Duodenal mucosa (tissue), 2 donors: ENCODE measurements around the gene SNX22.
"Not testable (repeated sequence)": the region's sequence is repeated elsewhere in the genome, so short reads cannot be mapped to it uniquely, and the experiment has no call there.

Experiments
- H3K27ac ChIP-seq: one replicate; pipeline ENCODE4 v1.7.0; 2013; ENCODE audit warnings: low read depth, low read length
- H3K27me3 ChIP-seq, 2 donors: one replicate each; pipeline ENCODE4 v1.7.0; 2013; ENCODE audit warnings: low read length in 2 of 2, control low read depth in 1 of 2; ENCODE audit not compliant: insufficient read depth in 2 of 2, control insufficient read depth in 1 of 2
- H3K36me3 ChIP-seq, 2 donors: one replicate each; pipeline ENCODE4 v1.7.0; 2013; ENCODE audit warnings: low read length in 2 of 2, control low read depth in 1 of 2; ENCODE audit not compliant: insufficient read depth in 2 of 2, control insufficient read depth in 1 of 2
- H3K4me1 ChIP-seq, 2 donors: one replicate each; pipeline ENCODE4 v1.7.0; 2013; ENCODE audit warnings: low read length in 2 of 2, control low read depth in 1 of 2; ENCODE audit not compliant: insufficient read depth in 2 of 2, control insufficient read depth in 1 of 2
- H3K4me3 ChIP-seq, 2 donors: one replicate each; pipeline ENCODE4 v1.7.0; 2013; ENCODE audit warnings: low read length in 2 of 2, low read depth in 1 of 2
- H3K9ac ChIP-seq, 2 donors: one replicate each; pipeline ENCODE4 v1.7.0; 2013; ENCODE audit warnings: low read length in 2 of 2, low read depth in 1 of 2
- H3K9me3 ChIP-seq, 2 donors: one replicate each; pipeline ENCODE4 v1.7.0; 2013; ENCODE audit warnings: low read length in 2 of 2, control low read depth in 1 of 2; ENCODE audit not compliant: control insufficient read depth in 1 of 2

The SNX22 gene

GRCh38 chr15:64151727-64152506, at the start of gene SNX22:
SNX22 (plus strand) TSS chr15:64151731; CDS start chr15:64151776, 45 bp downstream.
- Histone ChIP-seq H3K27me3 (peaks cover 9% of the 10 kb centered on the region in 2 donors), H3K36me3 (peaks cover 12 to 29% of the 10 kb centered on the region in 2 donors), H3K4me1 (peaks cover 15 to 24% of the 10 kb centered on the region in 2 donors), H3K9me3 (no peaks in the 10 kb centered on the region), H3K9ac (peak within 1 kb of the TSS in 1 of 2 donors; percentile 1), H3K27ac (no peak within 1 kb of the TSS), H3K4me3 (peak within 1 kb of the TSS; percentile 55 to 66)

DNA sequence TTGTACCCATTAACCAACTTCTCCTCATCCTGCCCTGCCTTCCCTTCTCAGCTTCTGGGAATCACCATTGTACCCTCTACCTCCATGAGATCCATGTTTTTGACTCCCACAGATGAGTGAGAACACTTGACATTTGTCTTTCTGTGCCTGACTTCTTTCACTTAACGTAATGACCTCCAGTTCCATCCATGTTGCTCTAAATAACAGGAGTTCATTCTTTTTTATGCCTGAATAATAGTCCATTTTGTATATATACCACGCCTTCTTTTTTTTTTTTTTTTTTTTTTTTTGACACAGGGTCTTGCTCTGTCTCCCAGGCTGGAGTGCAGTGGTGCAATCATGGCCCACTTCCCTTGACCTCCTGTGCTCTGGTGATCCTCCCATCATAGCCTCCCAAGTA, 49.0 kb upstream of the SNX22 start:
- no peaks in the 10 kb centered on the region for H3K9me3 ChIP-seq
- H3K27me3 ChIP-seq: no peaks in the 10 kb centered on the region
- no peak overlapping the region for H3K27ac ChIP-seq
- H3K4me1 ChIP-seq: peaks cover 9 to 14% of the 10 kb centered on the region in 2 donors
- H3K4me3 ChIP-seq: no peak overlapping the region
- H3K36me3 ChIP-seq: peaks cover 0 to 3% of the 10 kb centered on the region in 2 donors
- no peak overlapping the region for H3K9ac ChIP-seq

- H3K4me3 ChIP-seq: no peak overlapping the region
- no peak overlapping the region for H3K27ac ChIP-seq
- peaks cover 0 to 3% of the 10 kb centered on the region in 2 donors for H3K36me3 ChIP-seq
- no peaks in the 10 kb centered on the region for H3K9me3 ChIP-seq
- H3K27me3 ChIP-seq: no peaks in the 10 kb centered on the region
- no peak overlapping the region for H3K9ac ChIP-seq
- H3K4me1 ChIP-seq: peaks cover 0 to 7% of the 10 kb centered on the region in 2 donors
Observed at GRCh38 chr15:64105113-64105704, 46.3 kb upstream of the SNX22 start.

GRCh38 chr15:64107337-64107736, 44.2 kb upstream of the SNX22 start:
- H3K27ac ChIP-seq: no peak overlapping the region
- peaks cover 9 to 24% of the 10 kb centered on the region in 2 donors for H3K4me1 ChIP-seq
- H3K9me3 ChIP-seq: no peaks in the 10 kb centered on the region
- no peaks in the 10 kb centered on the region for H3K27me3 ChIP-seq
- H3K9ac ChIP-seq: no peak overlapping the region
- H3K36me3 ChIP-seq: peaks cover 0 to 3% of the 10 kb centered on the region in 2 donors
- H3K4me3 ChIP-seq: no peak overlapping the region

DNA sequence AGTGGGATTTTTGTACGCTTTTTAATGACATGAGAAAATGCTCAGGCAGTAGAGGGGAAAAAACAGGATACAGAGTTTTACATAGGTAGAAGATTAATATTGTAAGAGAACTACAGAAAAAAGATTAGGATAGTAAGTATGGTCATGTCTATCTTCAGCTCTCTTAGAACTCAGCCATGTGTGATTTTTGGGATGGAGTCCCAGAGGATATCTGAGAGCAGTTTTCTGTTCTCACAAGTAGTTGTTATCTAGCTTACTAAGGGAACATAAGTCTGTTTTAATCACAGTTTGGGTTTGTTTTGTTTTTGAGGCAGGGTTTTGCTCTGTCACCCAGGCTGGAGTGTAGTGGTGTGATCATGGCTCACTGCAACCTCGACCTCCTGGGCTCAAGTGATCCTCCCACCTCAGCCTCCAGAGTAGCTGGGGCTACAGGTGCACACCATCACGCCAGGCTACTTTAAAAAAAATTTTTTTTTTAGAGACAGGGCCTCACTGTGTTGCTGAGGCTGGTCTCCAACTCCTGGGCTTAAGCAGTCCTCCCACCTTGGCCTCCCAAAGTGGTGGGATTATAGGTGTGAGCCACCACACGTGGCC, 41.3 kb upstream of the SNX22 start:
- H3K27ac ChIP-seq, H3K9ac ChIP-seq, H3K9me3 ChIP-seq, H3K27me3 ChIP-seq, H3K4me3 ChIP-seq: not testable (repeated sequence)
- Histone ChIP-seq H3K36me3 (peaks cover 8 to 26% of the 10 kb centered on the region in 2 donors), H3K4me1 (peaks cover 9 to 26% of the 10 kb centered on the region in 2 donors)

DNA sequence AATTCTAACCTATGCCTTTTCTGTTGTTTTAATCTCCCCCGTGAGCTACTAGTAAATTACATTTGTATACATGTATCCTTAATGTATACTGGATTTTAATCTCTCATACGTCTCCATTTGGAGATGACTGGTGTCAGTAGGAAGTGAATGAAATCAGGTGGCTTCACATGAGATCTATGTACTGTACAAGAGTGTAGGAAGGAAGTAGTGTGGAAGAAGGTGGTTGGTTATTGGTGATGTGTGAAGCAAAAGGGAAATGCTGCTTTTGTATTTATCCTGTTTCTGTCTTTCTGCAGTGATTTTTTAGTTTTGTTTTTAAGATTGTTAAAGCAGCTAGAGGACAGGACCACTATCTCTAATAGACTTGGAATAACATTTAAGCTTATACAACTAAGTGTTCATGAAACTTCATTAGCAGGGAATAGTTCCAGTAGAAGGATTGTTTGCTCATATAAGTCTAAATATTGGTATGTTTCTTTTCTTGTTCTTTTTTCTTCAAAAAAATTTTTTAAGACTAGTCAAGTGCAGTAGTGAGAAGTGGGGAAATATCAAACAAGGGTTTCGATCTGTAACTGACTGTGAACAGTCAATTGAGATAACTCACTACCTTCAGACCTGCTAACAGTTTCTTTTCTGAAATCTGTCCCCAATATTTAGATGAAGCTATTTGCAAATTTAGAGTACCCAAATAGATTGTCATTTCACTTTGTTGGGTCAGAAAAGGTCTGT, 40.4 kb upstream of the SNX22 start:
- H3K27ac ChIP-seq: no peak overlapping the region
- peaks cover 9 to 21% of the 10 kb centered on the region in 2 donors for H3K4me1 ChIP-seq
- no peaks in the 10 kb centered on the region for H3K27me3 ChIP-seq
- peaks cover 11 to 35% of the 10 kb centered on the region in 2 donors for H3K36me3 ChIP-seq
- no peak overlapping the region for H3K9ac ChIP-seq
- no peak overlapping the region for H3K4me3 ChIP-seq
- no peaks in the 10 kb centered on the region for H3K9me3 ChIP-seq

DNA sequence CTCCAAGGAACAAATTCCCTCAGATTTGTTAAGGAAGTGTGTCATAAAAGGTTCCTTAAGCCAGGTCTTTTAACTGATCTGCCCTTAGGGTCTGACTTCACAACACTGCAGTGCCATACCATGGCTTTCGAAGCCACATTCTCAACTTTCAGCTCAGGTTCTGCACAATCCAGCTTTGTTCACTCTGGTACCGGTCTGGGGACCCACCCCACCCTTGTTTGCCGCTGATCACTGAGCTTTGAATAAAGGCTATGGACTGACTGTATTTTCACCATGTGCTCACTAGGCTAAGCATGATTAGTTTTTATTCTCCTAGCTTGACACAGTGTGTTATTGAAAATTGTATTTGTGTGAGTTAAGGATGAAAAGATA, 39.9 kb upstream of the SNX22 start:
- H3K4me3 ChIP-seq: no peak overlapping the region
- H3K4me1 ChIP-seq: peaks cover 9 to 21% of the 10 kb centered on the region in 2 donors
- H3K27me3 ChIP-seq: no peaks in the 10 kb centered on the region
- no peaks in the 10 kb centered on the region for H3K9me3 ChIP-seq
- no peak overlapping the region for H3K27ac ChIP-seq
- peaks cover 16 to 40% of the 10 kb centered on the region in 2 donors for H3K36me3 ChIP-seq
- no peak overlapping the region for H3K9ac ChIP-seq

DNA sequence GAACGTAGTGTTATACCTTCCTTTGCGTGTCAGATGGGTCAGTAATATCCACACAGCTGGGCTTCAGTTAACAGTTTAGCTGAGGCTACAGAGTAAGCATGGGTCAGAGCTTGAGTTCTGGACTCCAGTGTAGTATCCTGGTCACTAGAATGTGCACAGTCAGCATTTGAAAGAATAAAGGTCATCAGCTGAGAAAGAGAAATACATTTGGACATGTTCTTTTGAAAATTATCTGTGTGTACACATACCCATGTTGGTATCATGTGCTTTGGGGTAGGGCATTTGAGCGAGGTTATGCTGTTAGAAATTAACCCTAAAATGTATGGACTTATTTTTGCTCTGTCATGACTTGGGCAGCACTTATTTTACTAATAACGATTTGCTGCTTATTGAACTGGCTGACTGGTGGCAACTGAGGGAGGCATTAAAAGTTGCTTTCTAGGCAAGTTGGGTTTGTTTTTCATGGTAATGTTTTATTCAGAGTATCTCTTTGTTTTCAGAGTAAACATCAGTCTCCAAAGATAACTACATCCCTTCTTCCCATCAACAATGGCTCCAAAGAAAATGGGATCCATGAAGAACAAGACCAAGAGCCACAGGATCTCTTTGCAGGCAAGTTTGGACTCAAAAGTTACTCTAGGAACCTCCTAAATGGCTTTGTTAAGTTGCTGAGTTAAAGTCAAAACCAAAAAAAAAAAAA, 39.3 kb upstream of the SNX22 start:
- Histone ChIP-seq H3K27ac (no peak overlapping the region), H3K9ac (no peak overlapping the region), H3K27me3 (no peaks in the 10 kb centered on the region), H3K9me3 (no peaks in the 10 kb centered on the region), H3K4me3 (no peak overlapping the region), H3K4me1 (peaks cover 9 to 21% of the 10 kb centered on the region in 2 donors), H3K36me3 (peaks cover 18 to 45% of the 10 kb centered on the region in 2 donors)

DNA sequence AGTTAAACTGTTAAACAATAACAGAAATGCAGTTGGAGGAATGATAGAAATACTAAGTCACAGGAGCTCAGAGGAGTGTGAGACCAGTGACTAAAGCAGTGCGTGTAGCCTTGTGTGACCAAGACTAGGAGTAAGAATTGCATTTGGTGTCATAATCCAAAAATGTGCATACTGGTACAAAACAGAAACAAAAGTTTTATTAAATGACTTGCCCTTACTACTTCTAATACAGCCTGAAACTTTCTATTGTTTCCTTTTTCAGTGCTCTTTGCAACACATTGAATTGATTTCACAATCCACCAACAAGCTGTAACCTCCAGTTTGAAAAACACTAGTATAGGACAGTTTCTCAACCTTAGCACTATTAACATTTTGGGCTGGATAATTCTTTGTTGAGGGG, 38.6 kb upstream of the SNX22 start:
- peaks cover 19 to 50% of the 10 kb centered on the region in 2 donors for H3K36me3 ChIP-seq
- H3K9me3 ChIP-seq: no peaks in the 10 kb centered on the region
- no peaks in the 10 kb centered on the region for H3K27me3 ChIP-seq
- H3K27ac ChIP-seq: no peak overlapping the region
- H3K9ac ChIP-seq: no peak overlapping the region
- H3K4me3 ChIP-seq: no peak overlapping the region
- peaks cover 9 to 21% of the 10 kb centered on the region in 2 donors for H3K4me1 ChIP-seq
